Measurements from ENCODE around the gene AGPAT4. TPM values are rescaled to one million over a fixed set of nuclear protein-coding genes. Genes with fewer than 3 reads are reported as not detected.

The AGPAT4 gene
- total RNA-seq, 4 donors from 2014 or later, result 7.2 to 20.2 (median 12.5) TPM

DNA sequence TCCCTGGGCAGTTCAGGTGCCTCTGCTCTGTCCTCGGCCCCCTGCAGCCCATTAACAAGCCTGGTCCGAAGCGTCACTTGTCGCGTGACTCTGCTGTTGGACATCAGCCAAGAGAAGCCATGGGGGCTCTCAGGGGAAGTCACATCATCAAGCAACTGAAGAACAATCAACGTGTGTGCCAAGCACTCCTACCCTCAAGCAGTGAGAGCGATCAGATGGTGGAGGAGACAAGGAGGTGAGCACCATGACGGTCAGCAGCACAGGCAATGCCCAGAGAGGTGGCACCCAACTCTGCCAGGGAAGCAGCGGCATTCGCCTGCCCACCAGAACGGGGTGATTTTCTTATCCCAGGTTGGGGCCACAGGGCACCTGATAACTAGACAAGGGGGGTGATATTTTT lies 132.7 kb downstream of the AGPAT4 start:
- no peak for TF ChIP-seq CTCF (IDR thresholded peaks at IDR 0.05)
- ATAC-seq (ENCODE audit: low FRiP score) (no peak), DNase-seq (ENCODE audit: low spot score) (no peak)

- ATAC-seq (ENCODE audit: low FRiP score) (no peak), DNase-seq (ENCODE audit: low spot score) (no peak)
- TF ChIP-seq CTCF (IDR thresholded peaks at IDR 0.05), result no peak
These were observed 133.3 kb downstream of the AGPAT4 start for GRCh38 chr6:161140554-161140875.

DNA sequence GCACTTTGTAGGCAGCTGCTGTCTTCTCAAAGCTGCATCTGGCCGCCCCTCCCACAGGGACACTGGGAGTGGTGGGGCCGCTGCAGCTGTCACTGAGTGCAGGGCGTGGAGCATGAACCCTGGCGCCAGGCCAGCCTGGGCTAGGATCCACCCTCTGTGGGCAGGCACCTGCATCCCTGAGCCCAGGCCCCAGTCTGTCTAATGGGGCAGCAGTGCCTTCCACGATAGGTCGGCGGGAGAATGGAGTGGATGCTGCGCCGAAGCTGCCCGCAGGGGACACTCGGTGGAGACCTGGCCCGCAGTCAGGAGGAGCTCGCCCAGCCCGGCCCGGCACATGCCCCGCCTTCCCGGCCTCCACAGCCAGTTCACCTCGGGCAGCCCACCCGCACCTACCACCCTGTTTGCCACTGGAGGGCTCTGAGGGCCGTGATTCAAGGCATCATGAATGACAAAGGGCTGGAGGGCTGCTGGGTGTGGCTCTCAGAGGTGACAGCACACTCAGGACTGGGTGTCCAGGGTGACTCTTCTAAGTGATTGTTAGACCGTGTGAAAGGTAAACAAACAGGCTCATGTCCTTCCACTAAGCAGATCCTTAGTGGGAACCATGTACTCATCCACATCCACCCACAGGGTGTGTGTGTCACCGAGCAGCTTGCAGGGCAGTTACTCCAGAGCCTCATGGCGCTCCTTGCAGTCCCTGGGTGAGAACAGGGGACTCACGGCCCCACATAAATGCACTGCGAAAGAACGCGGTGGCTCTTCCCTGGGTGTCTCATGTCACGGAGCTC lies 133.9 kb downstream of the AGPAT4 start:
- no peak for DNase-seq (ENCODE audit: low spot score)
- no peak for TF ChIP-seq CTCF (IDR thresholded peaks at IDR 0.05)
- no peak for ATAC-seq (ENCODE audit: low FRiP score)

DNA sequence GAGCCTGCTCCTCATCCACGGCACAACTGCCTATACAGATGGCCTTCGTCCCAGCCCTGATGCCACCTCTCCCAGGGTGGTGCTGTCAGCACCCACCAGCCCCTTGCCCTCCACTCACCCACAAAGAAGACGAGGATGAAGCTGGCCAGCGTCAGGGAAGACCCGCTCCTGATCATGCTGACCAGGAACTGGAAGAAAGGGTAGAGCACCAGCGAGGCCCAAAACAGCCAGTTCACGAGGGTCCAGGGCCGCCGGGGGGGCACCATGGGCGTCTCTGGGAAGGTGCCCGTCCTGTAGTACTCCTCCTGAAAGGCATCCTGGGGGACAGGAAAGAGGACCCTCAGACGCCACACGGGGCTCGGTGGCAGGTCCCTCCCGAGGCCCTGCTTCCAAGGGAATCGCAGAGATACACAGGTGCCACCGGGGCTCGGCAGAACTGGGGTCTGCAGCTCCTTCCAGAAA lies 134.5 kb downstream of the AGPAT4 start:
- no peak for DNase-seq (ENCODE audit: low spot score)
- TF ChIP-seq CTCF (IDR thresholded peaks at IDR 0.05), result no peak
- ATAC-seq (ENCODE audit: low FRiP score), result no peak

DNA sequence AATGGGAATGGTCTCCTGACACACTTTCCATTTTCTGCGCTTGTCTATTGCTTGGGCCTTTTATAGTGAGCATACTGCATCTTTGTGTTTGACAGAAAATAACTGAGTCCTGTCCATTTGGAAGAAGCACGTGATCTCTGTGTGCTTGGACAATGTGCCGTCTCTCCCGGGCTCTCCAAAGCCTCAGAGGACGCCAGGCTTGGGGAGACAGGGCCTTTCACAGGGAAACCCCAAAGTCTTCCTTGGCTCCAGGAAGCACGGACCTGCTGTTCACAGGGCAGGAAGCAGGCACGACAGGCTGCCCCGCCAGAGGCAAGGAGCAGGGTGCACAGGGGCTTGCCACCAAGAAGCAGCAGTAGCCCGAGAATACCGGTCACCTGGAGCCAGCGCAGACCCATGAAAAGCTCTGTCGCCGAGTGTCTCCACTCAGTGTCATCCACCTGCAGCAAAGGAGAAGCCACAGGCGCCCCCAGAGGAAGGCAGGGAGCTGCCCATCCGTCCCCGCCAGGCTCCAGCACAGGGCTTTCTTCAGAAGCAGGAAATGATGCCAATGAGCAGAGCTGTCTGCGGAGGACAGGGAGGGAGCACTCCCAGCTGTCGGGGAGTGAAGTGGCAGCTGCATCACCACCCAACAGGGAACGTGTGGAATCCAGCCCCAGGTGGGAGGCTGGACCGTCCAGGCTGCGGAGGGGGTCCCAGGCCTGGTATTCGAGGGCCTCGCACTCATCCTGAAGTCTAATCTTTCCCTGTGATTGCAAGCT lies 135.1 kb downstream of the AGPAT4 start:
- ATAC-seq (ENCODE audit: low FRiP score) (no peak), DNase-seq (ENCODE audit: low spot score) (no peak)
- TF ChIP-seq CTCF (IDR thresholded peaks at IDR 0.05), result no peak

- no peak for DNase-seq (ENCODE audit: low spot score)
- ATAC-seq (ENCODE audit: low FRiP score), result no peak
- no peak for TF ChIP-seq CTCF (IDR thresholded peaks at IDR 0.05)
These were observed 135.9 kb downstream of the AGPAT4 start for GRCh38 chr6:161137839-161138542.
